Upper lobe of left lung (tissue), 4 donors: ENCODE results near the gene PCDHGA11.

Experiments
- POLR2A ChIP-seq, 4 donors: fragments of 450-650 bp; IDR thresholded peaks; one replicate each; pipeline ENCODE4 v1.5.1; 2016 to 2017; ENCODE audit warnings: antibody characterized with exemption in 4 of 4, mild to moderate bottlenecking in 2 of 4
- TF ChIP-seq, protein P1 (sequence below), 6 experiments: fragments of 450-650 bp in 4 of 6; fragments of 200-600 bp in 2 of 6; sonication (generic) in 2 of 6; IDR thresholded peaks; one replicate each; pipeline ENCODE4 v1.5.1; 2016 to 2019; ENCODE audit warnings: antibody characterized with exemption in 6 of 6

- TF ChIP-seq POLR2A (IDR thresholded peaks at IDR 0.05), result no peak
- TF ChIP-seq, protein P1, sequence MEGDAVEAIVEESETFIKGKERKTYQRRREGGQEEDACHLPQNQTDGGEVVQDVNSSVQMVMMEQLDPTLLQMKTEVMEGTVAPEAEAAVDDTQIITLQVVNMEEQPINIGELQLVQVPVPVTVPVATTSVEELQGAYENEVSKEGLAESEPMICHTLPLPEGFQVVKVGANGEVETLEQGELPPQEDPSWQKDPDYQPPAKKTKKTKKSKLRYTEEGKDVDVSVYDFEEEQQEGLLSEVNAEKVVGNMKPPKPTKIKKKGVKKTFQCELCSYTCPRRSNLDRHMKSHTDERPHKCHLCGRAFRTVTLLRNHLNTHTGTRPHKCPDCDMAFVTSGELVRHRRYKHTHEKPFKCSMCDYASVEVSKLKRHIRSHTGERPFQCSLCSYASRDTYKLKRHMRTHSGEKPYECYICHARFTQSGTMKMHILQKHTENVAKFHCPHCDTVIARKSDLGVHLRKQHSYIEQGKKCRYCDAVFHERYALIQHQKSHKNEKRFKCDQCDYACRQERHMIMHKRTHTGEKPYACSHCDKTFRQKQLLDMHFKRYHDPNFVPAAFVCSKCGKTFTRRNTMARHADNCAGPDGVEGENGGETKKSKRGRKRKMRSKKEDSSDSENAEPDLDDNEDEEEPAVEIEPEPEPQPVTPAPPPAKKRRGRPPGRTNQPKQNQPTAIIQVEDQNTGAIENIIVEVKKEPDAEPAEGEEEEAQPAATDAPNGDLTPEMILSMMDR (IDR thresholded peaks at IDR 0.05), result no peak
These were observed 1.6 kb upstream of the PCDHGA11 start for GRCh38 chr5:141419074-141419880.
